WTC11 (cell line): ENCODE measurements around the gene CPD. TPM values are rescaled to one million over a fixed set of nuclear protein-coding genes. Genes with fewer than 3 reads are reported as not detected.

ENCODE experiments used
- ATAC-seq: fragments of 200-7000 bp; cut with Tn5 transposase; 2 replicates; pipeline ENCODE4 v1.10.0; 2021; ENCODE audit warnings: mild to moderate bottlenecking, moderate library complexity
- CTCF ChIA-PET: fragments of 300-600 bp; sonication (Branson Sonifier 250); formaldehyde crosslinking; loops from one replicate; lab custom pipeline; 2021; ENCODE audit warnings: antibody characterized with exemption; lab: Charles Lee
- POLR2A ChIA-PET: fragments of 350-600 bp; sonication (Branson Sonifier 250); formaldehyde crosslinking; loops from one replicate; lab custom pipeline; 2021; ENCODE audit warnings: antibody characterized with exemption; lab: Charles Lee
- DNase-seq: peaks from one replicate; pipeline ENCODE4 v3.0.0; 2021; ENCODE audit warnings: low spot score
- H3K27ac Mint-ChIP-seq: 2 replicates; pipeline ENCODE4 v1.8.0; 2021; ENCODE audit warnings: mixed read lengths
- H3K27me3 Mint-ChIP-seq: 2 replicates; pipeline ENCODE4 v1.8.0; 2021; ENCODE audit warnings: low read depth, mild to moderate bottlenecking, moderate library complexity, mixed read lengths
- H3K36me3 Mint-ChIP-seq: 2 replicates; pipeline ENCODE4 v1.8.0; 2021; ENCODE audit warnings: mixed read lengths
- H3K4me1 Mint-ChIP-seq: 2 replicates; pipeline ENCODE4 v1.8.0; 2022; ENCODE audit warnings: mixed read lengths
- H3K4me3 Mint-ChIP-seq: 2 replicates; pipeline ENCODE4 v1.8.0; 2021; ENCODE audit warnings: mild to moderate bottlenecking, moderate library complexity, mixed read lengths
- H3K9me3 Mint-ChIP-seq: 2 replicates; pipeline ENCODE4 v1.8.0; 2021; ENCODE audit warnings: mixed read lengths
- AR ChIP-seq: fragments of 250-450 bp; sonication (Bioruptor Pico); IDR thresholded peaks from 2 replicates; pipeline ENCODE4 v1.9.0; 2021; ENCODE audit warnings: mild to moderate bottlenecking
- ATF1 ChIP-seq: sonication (generic); formaldehyde crosslinking; IDR thresholded peaks from 2 replicates; pipeline ENCODE4 v1.8.1; 2023; ENCODE audit warnings: mild to moderate bottlenecking, moderate library complexity, missing genetic modification reagents
- ATF2 ChIP-seq: sonication (generic); formaldehyde crosslinking; IDR thresholded peaks from 2 replicates; pipeline ENCODE4 v1.8.1; 2022; ENCODE audit warnings: low read depth, missing genetic modification reagents, borderline replicate concordance
- CDX4 ChIP-seq: fragments of 250-450 bp; sonication (Bioruptor Pico); IDR thresholded peaks from 2 replicates; pipeline ENCODE4 v1.9.0; 2021; ENCODE audit warnings: moderate library complexity, mild to moderate bottlenecking, inconsistent platforms, borderline replicate concordance
- CREM ChIP-seq: sonication (generic); formaldehyde crosslinking; IDR thresholded peaks from 2 replicates; pipeline ENCODE4 v1.8.1; 2022; ENCODE audit warnings: mild to moderate bottlenecking, missing genetic modification reagents, moderate library complexity
- FOXJ3 ChIP-seq: sonication (generic); formaldehyde crosslinking; IDR thresholded peaks from 2 replicates; pipeline ENCODE4 v1.9.0; 2021; ENCODE audit warnings: missing genetic modification reagents, mild to moderate bottlenecking, borderline replicate concordance
- FOXK1 ChIP-seq: sonication (generic); formaldehyde crosslinking; IDR thresholded peaks from 2 replicates; pipeline ENCODE4 v1.8.0; 2022; ENCODE audit warnings: mild to moderate bottlenecking, moderate library complexity, missing genetic modification reagents
- FOXP1 ChIP-seq: sonication (generic); formaldehyde crosslinking; IDR thresholded peaks from 2 replicates; pipeline ENCODE4 v1.8.0; 2022; ENCODE audit warnings: missing genetic modification reagents, mild to moderate bottlenecking, moderate library complexity, borderline replicate concordance
- HMGA2 ChIP-seq: fragments of 250-450 bp; sonication (Bioruptor Pico); IDR thresholded peaks from 2 replicates; pipeline ENCODE4 v1.4.0; 2021; ENCODE audit warnings: mild to moderate bottlenecking, moderate library complexity
- MLX ChIP-seq: sonication (generic); formaldehyde crosslinking; IDR thresholded peaks from 2 replicates; pipeline ENCODE4 v1.8.1; 2023; ENCODE audit warnings: mild to moderate bottlenecking, missing genetic modification reagents, moderate library complexity
- NFYB ChIP-seq: sonication (generic); formaldehyde crosslinking; conservative IDR thresholded peaks from 2 replicates; pipeline ENCODE4 v1.8.0; 2022; ENCODE audit warnings: low read depth, missing genetic modification reagents
- OVOL2 ChIP-seq: fragments of 250-450 bp; sonication (Bioruptor Pico); IDR thresholded peaks from 2 replicates; pipeline ENCODE4 v1.9.0; 2021; ENCODE audit warnings: mild to moderate bottlenecking, borderline replicate concordance
- PREB ChIP-seq: sonication (generic); formaldehyde crosslinking; IDR thresholded peaks from 2 replicates; pipeline ENCODE4 v1.8.1; 2022; ENCODE audit warnings: mild to moderate bottlenecking, missing genetic modification reagents, moderate library complexity, borderline replicate concordance
- RORB ChIP-seq: fragments of 250-450 bp; sonication (Bioruptor Pico); IDR thresholded peaks from 2 replicates; pipeline ENCODE4 v1.9.0; 2021; ENCODE audit warnings: mild to moderate bottlenecking
- SP1 ChIP-seq: sonication (generic); formaldehyde crosslinking; conservative IDR thresholded peaks from 2 replicates; pipeline ENCODE4 v1.8.1; 2022; ENCODE audit warnings: missing genetic modification reagents
- TP53 ChIP-seq: sonication (generic); formaldehyde crosslinking; IDR thresholded peaks from 2 replicates; pipeline ENCODE4 v1.8.1; 2023; ENCODE audit warnings: mild to moderate bottlenecking, missing genetic modification reagents
- USF1 ChIP-seq: sonication (generic); formaldehyde crosslinking; IDR thresholded peaks from 2 replicates; pipeline ENCODE4 v1.8.0; 2022; ENCODE audit warnings: mild to moderate bottlenecking, missing genetic modification reagents
- ZNF396 ChIP-seq: fragments of 250-450 bp; sonication (Bioruptor Pico); IDR thresholded peaks from 2 replicates; pipeline ENCODE4 v1.8.0; 2021; ENCODE audit warnings: mild to moderate bottlenecking, moderate library complexity, borderline replicate concordance
- ZNF671 ChIP-seq: fragments of 250-450 bp; sonication (Bioruptor Pico); IDR thresholded peaks from 2 replicates; pipeline ENCODE4 v1.8.0; 2021; ENCODE audit warnings: mild to moderate bottlenecking
- ZSCAN18 ChIP-seq: fragments of 250-450 bp; sonication (Bioruptor Pico); IDR thresholded peaks from 2 replicates; pipeline ENCODE4 v2.1.2; 2022; ENCODE audit warnings: mild to moderate bottlenecking, moderate library complexity
- total RNA-seq: library from RNA; stranded (reverse); gene quantifications from 3 replicates; pipeline ENCODE4 v1.2.3, GENCODE V29; 2021

Gene CPD
- total RNA-seq, 1 experiment from 2014 or later = 36.1 TPM

- TF ChIP-seq ATF2 (CRISPR knock-in tag) = no peak
These were observed 89.7 kb downstream of the CPD start (continued) for GRCh38 chr17:30468465-30468864.

GRCh38 chr17:30472238-30472890, 93.6 kb downstream of the CPD start:
- H3K4me3 Mint-ChIP-seq = no peak overlapping the region
- peaks cover 2% of the 10 kb centered on the region; the same call in 1 of the 2 replicates for H3K36me3 Mint-ChIP-seq
- H3K27ac Mint-ChIP-seq = no peak overlapping the region
- peaks cover 4% of the 10 kb centered on the region for H3K27me3 Mint-ChIP-seq
- ChIA-PET CTCF (interaction anchor here (0.6 kb wide), 1 partner anchor 792 kb away, joined by 5 read pairs; no protein-coding TSS in a partner anchor), POLR2A (no interaction called here)
- DNase-seq (no peak), ATAC-seq (no peak)
- H3K9me3 Mint-ChIP-seq = no peaks in the 10 kb centered on the region
- H3K4me1 Mint-ChIP-seq = peaks cover 8% of the 10 kb centered on the region
- TF ChIP-seq ZNF671 (CRISPR knock-in tag) (no peak), FOXP1 (no peak), FOXK1 (CRISPR knock-in tag) (no peak), NFYB (CRISPR knock-in tag) (no peak), OVOL2 (no peak), PREB (CRISPR knock-in tag) (no peak), ZSCAN18 (no peak), MLX (CRISPR knock-in tag) (no peak), ATF1 (no peak), FOXJ3 (CRISPR knock-in tag) (no peak), CDX4 (CRISPR knock-in tag) (no peak), ATF2 (CRISPR knock-in tag) (no peak), AR (no peak), SP1 (CRISPR knock-in tag) (no peak), CREM (CRISPR knock-in tag) (no peak), RORB (CRISPR knock-in tag) (no peak), HMGA2 (no peak), USF1 (CRISPR knock-in tag) (no peak), TP53 (CRISPR knock-in tag) (no peak), ZNF396 (CRISPR knock-in tag) (no peak)
- TF ChIP-seq, all 79 proteins: peak for 0
